Thyroid gland (tissue), 4 donors: ENCODE results near the gene ZXDA. TPM values are rescaled to one million over a fixed set of nuclear protein-coding genes. Genes with fewer than 3 reads are reported as not detected.

Experiments
- DNase-seq, 2 donors: peaks; one replicate each; pipeline ENCODE4 v3.0.0-alpha.2; 2019
- H3K27ac ChIP-seq, 3 donors: fragments of 200-600 bp; sonication (generic); 1 replicate in 2 of 3; 2 replicates in 1 of 3; pipeline ENCODE4 v1.5.1; 2016 to 2019; ENCODE audit warnings: mild to moderate bottlenecking in 1 of 3, moderate library complexity in 1 of 3
- H3K27me3 ChIP-seq: fragments of 200-600 bp; sonication (generic); one replicate; pipeline ENCODE4 v1.5.1; 2019
- H3K36me3 ChIP-seq, 2 donors: fragments of 200-600 bp; sonication (generic); one replicate each; pipeline ENCODE4 v1.5.1; 2016 to 2019
- H3K4me1 ChIP-seq, 2 donors: fragments of 200-600 bp; sonication (generic); one replicate each; pipeline ENCODE4 v1.5.1; 2017 to 2019
- H3K4me3 ChIP-seq, 3 donors: fragments of 200-600 bp; sonication (generic); replicated peaks in 1 of 3; 1 replicate in 2 of 3; 2 replicates in 1 of 3; pipeline ENCODE4 v1.5.1; 2016; ENCODE audit warnings: mild to moderate bottlenecking in 1 of 3
- H3K9me3 ChIP-seq: fragments of 200-600 bp; sonication (generic); one replicate; pipeline ENCODE4 v1.5.1; 2017
- CTCF ChIP-seq, 6 experiments: fragments of 200-600 bp in 3 of 6; fragments of 450-650 bp in 3 of 6; sonication (generic) in 3 of 6; IDR thresholded peaks; one replicate each; pipeline ENCODE4 v1.5.1; 2016 to 2019; ENCODE audit warnings: antibody characterized with exemption in 6 of 6, mild to moderate bottlenecking in 2 of 6, inconsistent platforms in 1 of 6, moderate library complexity in 1 of 6
- POLR2A ChIP-seq, 2 donors: fragments of 450-650 bp; IDR thresholded peaks; one replicate each; pipeline ENCODE4 v1.6.1; 2017; ENCODE audit warnings: antibody characterized with exemption in 2 of 2, mild to moderate bottlenecking in 2 of 2, moderate library complexity in 1 of 2
- WGBS, 2 donors: methylation state at CpG; one replicate each; pipeline ENCODE4 v1.1.5; 2017; 5-methylcytosine and 5-hydroxymethylcytosine counted together
- intact Hi-C: fragments of 100-400 bp; cut with DNase I; formaldehyde crosslinking; loops from one replicate; pipeline ENCODE4 v1.15.1; 2023
- total RNA-seq, 4 donors: library from RNA; depleted of rRNA; stranded (reverse); fragments of >200 nt; gene quantifications; one replicate each; pipeline ENCODE4 v1.2.3, GENCODE V29; 2016

Gene ZXDA
- total RNA-seq, 4 donors from 2014 or later = 10.9 to 16.3 (median 12.2) TPM

- Histone ChIP-seq H3K9me3 (no peaks in the 10 kb centered on the region), H3K36me3 (no peaks in the 10 kb centered on the region), H3K4me1 (no peaks in the 10 kb centered on the region), H3K4me3 (no peak overlapping the region), H3K27ac (no peak overlapping the region), H3K27me3 (no peaks in the 10 kb centered on the region)
- DNase-seq = no peak
- intact Hi-C loops = no loop called here
- no peak for TF ChIP-seq POLR2A (IDR thresholded peaks at IDR 0.05)
- 51 to 75% methylated on average over 3 of the region's 3 CpGs for WGBS, 2 donors
These were observed 19.8 kb upstream of the ZXDA start for GRCh38 chrX:57930051-57930450.

GRCh38 chrX:57929373-57929772, 19.1 kb upstream of the ZXDA start:
- no peaks in the 10 kb centered on the region for H3K9me3 ChIP-seq
- H3K36me3 ChIP-seq = no peaks in the 10 kb centered on the region
- no peaks in the 10 kb centered on the region for H3K4me1 ChIP-seq
- no peak for DNase-seq
- no peak overlapping the region for H3K27ac ChIP-seq
- no peak overlapping the region for H3K4me3 ChIP-seq
- TF ChIP-seq POLR2A (IDR thresholded peaks at IDR 0.05) (no peak), CTCF (IDR thresholded peaks at IDR 0.05) (peak in 4 of 6 experiments; percentile 19 to 43 (median 34))
- H3K27me3 ChIP-seq = no peaks in the 10 kb centered on the region
- intact Hi-C loops = no loop called here

- no peak for DNase-seq
- 81 to 86% methylated on average over 2 of the region's 2 CpGs for WGBS, 2 donors
- no peaks in the 10 kb centered on the region for H3K9me3 ChIP-seq
- TF ChIP-seq POLR2A (IDR thresholded peaks at IDR 0.05) = no peak
- no peak for TF ChIP-seq CTCF (IDR thresholded peaks at IDR 0.05)
- no peak overlapping the region for H3K4me3 ChIP-seq
- intact Hi-C loops = no loop called here
- H3K27ac ChIP-seq = no peak overlapping the region
- no peaks in the 10 kb centered on the region for H3K36me3 ChIP-seq
- no peaks in the 10 kb centered on the region for H3K4me1 ChIP-seq
- H3K27me3 ChIP-seq = no peaks in the 10 kb centered on the region
These were observed 15.5 kb upstream of the ZXDA start for GRCh38 chrX:57925806-57926205.

- H3K36me3 ChIP-seq = no peaks in the 10 kb centered on the region
- no peaks in the 10 kb centered on the region for H3K9me3 ChIP-seq
- no peak for TF ChIP-seq POLR2A (IDR thresholded peaks at IDR 0.05)
- peak in 3 of 6 experiments; percentile 29 to 35 (median 33) for TF ChIP-seq CTCF (IDR thresholded peaks at IDR 0.05)
- intact Hi-C loops = no loop called here
- H3K27ac ChIP-seq = no peak overlapping the region
- 51 to 53% methylated on average over 13 to 17 of the region's 19 CpGs for WGBS, 2 donors
- H3K27me3 ChIP-seq = no peaks in the 10 kb centered on the region
- H3K4me3 ChIP-seq = no peak overlapping the region
- H3K4me1 ChIP-seq = no peaks in the 10 kb centered on the region
- DNase-seq = peak in 1 of 2 donors; percentile 7
These were observed 8.6 kb upstream of the ZXDA start for GRCh38 chrX:57918750-57919436.

- intact Hi-C loops = no loop called here
- no peak overlapping the region for H3K27ac ChIP-seq
- DNase-seq = no peak
- H3K9me3 ChIP-seq = no peaks in the 10 kb centered on the region
- H3K36me3 ChIP-seq = no peaks in the 10 kb centered on the region
- H3K4me1 ChIP-seq = no peaks in the 10 kb centered on the region
- no peak overlapping the region for H3K4me3 ChIP-seq
- no peak for TF ChIP-seq POLR2A (IDR thresholded peaks at IDR 0.05)
- TF ChIP-seq CTCF (IDR thresholded peaks at IDR 0.05) = no peak
- WGBS, 2 donors = 69 to 85% methylated on average over 3 to 5 of the region's 5 CpGs
- no peaks in the 10 kb centered on the region for H3K27me3 ChIP-seq
These were observed 5.4 kb upstream of the ZXDA start for GRCh38 chrX:57915680-57916079.
